ENCODE results near the gene BICD2.

BICD2 gene

GRCh38 chr9:92746567-92747458, 17.8 kb downstream of the BICD2 start:
- no peaks in the 10 kb centered on the region for H3K9me3 ChIP-seq (ENCODE audit: control insufficient read depth, low read length)
- peak overlapping the region; percentile 24 for H3K27ac ChIP-seq (ENCODE audit: low read depth, low read length, severe bottlenecking)
- no peak overlapping the region for H3K4me3 ChIP-seq (ENCODE audit: extremely low read depth, insufficient read depth, low read length, poor library complexity, severe bottlenecking)
- peaks cover 13% of the 10 kb centered on the region for H3K4me1 ChIP-seq (ENCODE audit: control insufficient read depth, insufficient read depth, low read length, poor library complexity, severe bottlenecking)
- WGBS, 2 experiments (ENCODE audit: insufficient coverage in 2 of 2): 91 to 95% methylated on average over 11 to 12 of the region's 14 CpGs
- peaks cover 2% of the 10 kb centered on the region for H3K36me3 ChIP-seq (ENCODE audit: control insufficient read depth, insufficient read depth, low read length)

DNA sequence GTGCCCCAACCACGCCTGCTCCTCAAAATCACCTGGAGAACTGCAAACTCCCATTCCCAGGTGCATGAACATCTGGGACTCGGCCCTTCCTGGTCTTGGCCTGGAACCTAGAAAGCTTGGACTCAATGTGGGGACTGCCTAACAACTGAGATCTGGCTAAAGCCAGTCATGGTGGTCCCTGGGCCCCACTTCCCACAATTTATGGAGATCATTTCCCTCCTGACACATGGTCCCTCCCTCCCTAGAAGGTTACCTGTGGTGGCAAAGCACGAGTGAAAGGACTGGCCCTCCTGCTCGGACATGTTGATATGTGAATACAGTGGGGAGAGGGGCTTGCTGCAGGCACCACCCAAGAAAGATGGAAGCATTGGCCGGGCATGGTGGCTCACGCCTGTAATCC, 18.8 kb downstream of the BICD2 start:
- no peaks in the 10 kb centered on the region for H3K9me3 ChIP-seq (ENCODE audit: control insufficient read depth, low read length)
- no peak overlapping the region for H3K4me3 ChIP-seq (ENCODE audit: extremely low read depth, insufficient read depth, low read length, poor library complexity, severe bottlenecking)
- peaks cover 17% of the 10 kb centered on the region for H3K4me1 ChIP-seq (ENCODE audit: control insufficient read depth, insufficient read depth, low read length, poor library complexity, severe bottlenecking)
- WGBS, 2 experiments (ENCODE audit: insufficient coverage in 2 of 2): 90 to 92% methylated on average over 4 to 6 of the region's 6 CpGs
- H3K27ac ChIP-seq (ENCODE audit: low read depth, low read length, severe bottlenecking): no peak overlapping the region
- peaks cover 2% of the 10 kb centered on the region for H3K36me3 ChIP-seq (ENCODE audit: control insufficient read depth, insufficient read depth, low read length)

DNA sequence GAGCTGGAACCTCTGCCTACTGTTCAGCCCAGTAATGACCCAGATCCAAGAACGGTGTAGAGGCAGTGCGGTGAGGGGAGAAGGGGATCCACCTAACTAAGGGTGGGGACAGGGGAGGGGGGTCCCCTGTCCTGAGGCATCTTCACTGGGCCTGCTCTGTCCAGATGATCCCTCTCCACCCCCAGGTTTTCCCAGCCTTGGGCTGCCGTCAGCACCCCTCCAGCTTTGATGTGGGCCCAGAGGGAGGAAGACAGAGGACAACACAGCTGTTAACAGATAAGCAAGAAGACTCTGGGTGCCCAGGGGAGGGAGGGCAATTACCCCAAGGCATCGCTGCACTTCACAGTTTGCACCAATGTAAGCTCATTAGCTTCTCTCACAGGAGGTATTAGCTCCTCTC, 19.3 kb downstream of the BICD2 start:
- peaks cover 2% of the 10 kb centered on the region for H3K36me3 ChIP-seq (ENCODE audit: control insufficient read depth, insufficient read depth, low read length)
- H3K9me3 ChIP-seq (ENCODE audit: control insufficient read depth, low read length): no peaks in the 10 kb centered on the region
- H3K4me1 ChIP-seq (ENCODE audit: control insufficient read depth, insufficient read depth, low read length, poor library complexity, severe bottlenecking): peaks cover 18% of the 10 kb centered on the region
- H3K4me3 ChIP-seq (ENCODE audit: extremely low read depth, insufficient read depth, low read length, poor library complexity, severe bottlenecking): no peak overlapping the region
- H3K27ac ChIP-seq (ENCODE audit: low read depth, low read length, severe bottlenecking): no peak overlapping the region
- no CpG with 5 or more reads among the region's 4 CpGs for WGBS, 2 experiments (ENCODE audit: insufficient coverage in 2 of 2)

DNA sequence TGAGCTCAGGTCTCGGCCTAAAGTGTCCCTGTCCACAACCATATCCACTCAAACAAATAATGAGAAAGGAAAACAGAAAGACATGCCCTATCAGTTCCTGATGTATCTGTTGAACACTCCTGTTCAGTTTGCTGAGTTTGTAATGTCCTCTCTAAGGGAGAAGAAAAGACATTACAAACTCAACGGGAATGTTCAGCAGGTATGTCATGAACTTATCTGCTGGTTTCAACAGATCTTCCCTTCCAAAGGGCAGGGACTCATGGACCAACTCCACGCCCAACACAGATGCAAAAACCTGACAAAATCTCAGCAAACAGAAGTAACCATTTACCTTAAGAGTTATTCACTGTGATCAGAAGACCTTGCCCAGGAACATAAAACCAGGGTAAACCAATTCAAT, 23.7 kb downstream of the BICD2 start:
- 97 to 100% methylated on average over 1 to 3 of the region's 3 CpGs for WGBS, 2 experiments (ENCODE audit: insufficient coverage in 2 of 2)
- Histone ChIP-seq H3K36me3 (ENCODE audit: control insufficient read depth, insufficient read depth, low read length) (peaks cover 2% of the 10 kb centered on the region), H3K27ac (ENCODE audit: low read depth, low read length, severe bottlenecking) (no peak overlapping the region)

DNA sequence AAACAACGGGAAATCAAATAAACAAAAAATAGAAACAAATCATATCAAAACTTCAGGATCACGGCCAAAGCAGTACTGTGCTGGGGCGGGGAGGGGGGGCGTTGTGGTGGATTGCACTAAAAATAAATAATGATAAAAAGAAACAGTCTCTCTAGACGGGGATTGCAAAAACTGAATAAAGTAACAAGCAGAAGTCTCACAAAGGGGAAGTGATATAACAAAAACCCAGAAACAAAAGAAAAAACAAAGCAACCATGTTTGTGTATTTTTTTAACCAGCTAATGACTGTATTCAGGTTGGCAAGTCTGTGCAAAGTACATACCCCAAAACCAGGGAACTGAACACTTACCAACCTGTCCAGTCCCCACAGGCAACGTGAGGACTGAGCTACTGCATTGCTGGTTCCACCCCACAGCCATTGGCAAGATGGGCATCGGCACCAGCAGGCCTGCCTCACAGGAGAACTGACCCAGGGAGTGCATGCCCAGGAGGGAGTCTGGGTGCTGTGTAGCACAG, 24.1 kb downstream of the BICD2 start:
- Histone ChIP-seq H3K4me1 (ENCODE audit: control insufficient read depth, insufficient read depth, low read length, poor library complexity, severe bottlenecking) (peaks cover 13% of the 10 kb centered on the region), H3K4me3 (ENCODE audit: extremely low read depth, insufficient read depth, low read length, poor library complexity, severe bottlenecking) (no peak overlapping the region), H3K36me3 (ENCODE audit: control insufficient read depth, insufficient read depth, low read length) (peaks cover under 1% of the 10 kb centered on the region), H3K27ac (ENCODE audit: low read depth, low read length, severe bottlenecking) (no peak overlapping the region), H3K9me3 (ENCODE audit: control insufficient read depth, low read length) (no peaks in the 10 kb centered on the region)
- WGBS, 2 experiments (ENCODE audit: insufficient coverage in 2 of 2): 80 to 96% methylated on average over 2 to 3 of the region's 7 CpGs

More for the DNA sequence above, 23.7 kb downstream of the BICD2 start:
- Histone ChIP-seq H3K4me1 (ENCODE audit: control insufficient read depth, insufficient read depth, low read length, poor library complexity, severe bottlenecking) (peaks cover 17% of the 10 kb centered on the region), H3K9me3 (ENCODE audit: control insufficient read depth, low read length) (no peaks in the 10 kb centered on the region), H3K4me3 (ENCODE audit: extremely low read depth, insufficient read depth, low read length, poor library complexity, severe bottlenecking) (no peak overlapping the region)

GRCh38 chr9:92740009-92740408, 24.6 kb downstream of the BICD2 start:
- WGBS, 2 experiments (ENCODE audit: insufficient coverage in 2 of 2): 100% methylated on average over 1 to 2 of the region's 3 CpGs
- no peak overlapping the region for H3K4me3 ChIP-seq (ENCODE audit: extremely low read depth, insufficient read depth, low read length, poor library complexity, severe bottlenecking)
- H3K27ac ChIP-seq (ENCODE audit: low read depth, low read length, severe bottlenecking): no peak overlapping the region

GRCh38 chr9:92739346-92739970, 25.2 kb downstream of the BICD2 start:
- Histone ChIP-seq H3K4me1 (ENCODE audit: control insufficient read depth, insufficient read depth, low read length, poor library complexity, severe bottlenecking) (peaks cover 12% of the 10 kb centered on the region), H3K27ac (ENCODE audit: low read depth, low read length, severe bottlenecking) (no peak overlapping the region), H3K36me3 (ENCODE audit: control insufficient read depth, insufficient read depth, low read length) (no peaks in the 10 kb centered on the region), H3K9me3 (ENCODE audit: control insufficient read depth, low read length) (no peaks in the 10 kb centered on the region), H3K4me3 (ENCODE audit: extremely low read depth, insufficient read depth, low read length, poor library complexity, severe bottlenecking) (no peak overlapping the region)
- WGBS, 2 experiments (ENCODE audit: insufficient coverage in 2 of 2): 93 to 100% methylated on average over 8 to 10 of the region's 11 CpGs

More at GRCh38 chr9:92740009-92740408, 24.6 kb downstream of the BICD2 start:
- no peaks in the 10 kb centered on the region for H3K9me3 ChIP-seq (ENCODE audit: control insufficient read depth, low read length)
- peaks cover 9% of the 10 kb centered on the region for H3K4me1 ChIP-seq (ENCODE audit: control insufficient read depth, insufficient read depth, low read length, poor library complexity, severe bottlenecking)
- no peaks in the 10 kb centered on the region for H3K36me3 ChIP-seq (ENCODE audit: control insufficient read depth, insufficient read depth, low read length)

GRCh38 chr9:92738661-92739081, 26.0 kb downstream of the BICD2 start:
- Histone ChIP-seq H3K9me3 (ENCODE audit: control insufficient read depth, low read length) (no peaks in the 10 kb centered on the region), H3K27ac (ENCODE audit: low read depth, low read length, severe bottlenecking) (no peak overlapping the region), H3K4me1 (ENCODE audit: control insufficient read depth, insufficient read depth, low read length, poor library complexity, severe bottlenecking) (peaks cover 13% of the 10 kb centered on the region), H3K36me3 (ENCODE audit: control insufficient read depth, insufficient read depth, low read length) (no peaks in the 10 kb centered on the region), H3K4me3 (ENCODE audit: extremely low read depth, insufficient read depth, low read length, poor library complexity, severe bottlenecking) (no peak overlapping the region)
- 86 to 94% methylated on average over 5 of the region's 5 CpGs for WGBS, 2 experiments (ENCODE audit: insufficient coverage in 2 of 2)

GRCh38 chr9:92737611-92738299, 26.9 kb downstream of the BICD2 start:
- no peak overlapping the region for H3K4me3 ChIP-seq (ENCODE audit: extremely low read depth, insufficient read depth, low read length, poor library complexity, severe bottlenecking)
- H3K27ac ChIP-seq (ENCODE audit: low read depth, low read length, severe bottlenecking): no peak overlapping the region
- 87 to 92% methylated on average over 9 to 12 of the region's 13 CpGs for WGBS, 2 experiments (ENCODE audit: insufficient coverage in 2 of 2)
- no peaks in the 10 kb centered on the region for H3K36me3 ChIP-seq (ENCODE audit: control insufficient read depth, insufficient read depth, low read length)
- peaks cover 13% of the 10 kb centered on the region for H3K4me1 ChIP-seq (ENCODE audit: control insufficient read depth, insufficient read depth, low read length, poor library complexity, severe bottlenecking)
- no peaks in the 10 kb centered on the region for H3K9me3 ChIP-seq (ENCODE audit: control insufficient read depth, low read length)

GRCh38 chr9:92737216-92737606, 27.4 kb downstream of the BICD2 start:
- Histone ChIP-seq H3K36me3 (ENCODE audit: control insufficient read depth, insufficient read depth, low read length) (no peaks in the 10 kb centered on the region), H3K4me1 (ENCODE audit: control insufficient read depth, insufficient read depth, low read length, poor library complexity, severe bottlenecking) (peaks cover 13% of the 10 kb centered on the region), H3K9me3 (ENCODE audit: control insufficient read depth, low read length) (no peaks in the 10 kb centered on the region), H3K27ac (ENCODE audit: low read depth, low read length, severe bottlenecking) (no peak overlapping the region), H3K4me3 (ENCODE audit: extremely low read depth, insufficient read depth, low read length, poor library complexity, severe bottlenecking) (no peak overlapping the region)
- WGBS, 2 experiments (ENCODE audit: insufficient coverage in 2 of 2): 62 to 75% methylated on average over 4 of the region's 6 CpGs
